MM.1S (cell line): ENCODE data around the gene FXYD7.

ENCODE experiments used
- DNase-seq: peaks from one replicate; pipeline ENCODE4 v3.0.0-alpha.2; 2015
- H2AFZ ChIP-seq: fragments of 300-600 bp; sonication (generic); 2 replicates; pipeline ENCODE4 v1.6.0; 2016; ENCODE audit warnings: antibody characterized with exemption, low read length
- H3F3A ChIP-seq: fragments of 300-600 bp; sonication (generic); 2 replicates; pipeline ENCODE4 v1.6.1; 2016; ENCODE audit warnings: mild to moderate bottlenecking, antibody characterized with exemption, low read length, moderate library complexity, mixed read lengths; ENCODE audit not compliant: insufficient read depth
- H3K27ac ChIP-seq: fragments of 300-600 bp; sonication (generic); 2 replicates; pipeline ENCODE4 v1.5.1; 2016; ENCODE audit warnings: mild to moderate bottlenecking, low read length
- H3K27me3 ChIP-seq: fragments of 300-600 bp; sonication (generic); replicated peaks from 2 replicates; pipeline ENCODE4 v1.6.0; 2016; ENCODE audit warnings: low read length; ENCODE audit not compliant: insufficient read depth
- H3K36me3 ChIP-seq: fragments of 300-600 bp; sonication (generic); replicated peaks from 2 replicates; pipeline ENCODE4 v1.6.1; 2016; ENCODE audit warnings: mild to moderate bottlenecking, low read length, mixed read lengths; ENCODE audit not compliant: insufficient read depth
- H3K4me1 ChIP-seq: fragments of 300-600 bp; sonication (generic); 2 replicates; pipeline ENCODE4 v1.6.1; 2016; ENCODE audit warnings: low read length, mixed read lengths
- H3K4me2 ChIP-seq: fragments of 300-600 bp; sonication (generic); 2 replicates; pipeline ENCODE4 v1.6.0; 2016; ENCODE audit warnings: low read depth, low read length
- H3K4me3 ChIP-seq: fragments of 300-600 bp; sonication (generic); 2 replicates; pipeline ENCODE4 v1.5.1; 2016; ENCODE audit warnings: low read length, mixed read lengths
- H3K79me2 ChIP-seq: fragments of 300-600 bp; sonication (generic); 2 replicates; pipeline ENCODE4 v1.6.1; 2016; ENCODE audit warnings: mixed run types, low read length, mixed read lengths
- H3K9ac ChIP-seq: fragments of 300-600 bp; sonication (generic); 2 replicates; pipeline ENCODE4 v1.6.1; 2016; ENCODE audit warnings: low read length, mixed read lengths
- H3K9me2 ChIP-seq: fragments of 300-600 bp; sonication (generic); replicated peaks from 2 replicates; pipeline ENCODE4 v1.6.1; 2016; ENCODE audit warnings: mild to moderate bottlenecking, low read length, mixed read lengths; ENCODE audit not compliant: insufficient read depth
- H3K9me3 ChIP-seq: fragments of 300-600 bp; sonication (generic); replicated peaks from 2 replicates; pipeline ENCODE4 v1.6.1; 2016; ENCODE audit warnings: mild to moderate bottlenecking, low read length, mixed read lengths; ENCODE audit not compliant: insufficient read depth
- H4K20me1 ChIP-seq: fragments of 300-600 bp; sonication (generic); 2 replicates; pipeline ENCODE4 v1.6.1; 2016; ENCODE audit warnings: mild to moderate bottlenecking, low read length, moderate library complexity, mixed read lengths; ENCODE audit not compliant: insufficient read depth
- CTCF ChIP-seq: fragments of 300-600 bp; sonication (generic); IDR thresholded peaks from 2 replicates; pipeline ENCODE4 v1.5.1; 2016; ENCODE audit warnings: antibody characterized with exemption, low read length, mixed read lengths
- EZH2 ChIP-seq: fragments of 300-600 bp; sonication (generic); optimal IDR thresholded peaks from 2 replicates; pipeline ENCODE3; 2017; ENCODE audit warnings: low read depth, mild to moderate bottlenecking, antibody characterized with exemption, low read length, mixed read lengths
- EZH2phosphoT487 ChIP-seq: fragments of 300-600 bp; sonication (generic); IDR thresholded peaks from 2 replicates; pipeline ENCODE4 v1.6.1; 2018; ENCODE audit warnings: antibody characterized with exemption, low read length

FXYD7 gene

GRCh38 chr19:35142606-35143230 is 337 bp upstream of the FXYD7 start:
- H3F3A ChIP-seq: peaks cover 8% of the 10 kb centered on the region; the same call in 1 of the 2 replicates
- H2AFZ ChIP-seq: 0 out of 2 replicates have a peak overlapping the region, but pooled peaks have one; percentile 42
- no peaks in the 10 kb centered on the region for H3K36me3 ChIP-seq
- peak; percentile 47 for DNase-seq
- peaks cover 15% of the 10 kb centered on the region for H3K4me1 ChIP-seq
- no peaks in the 10 kb centered on the region for H4K20me1 ChIP-seq
- peak overlapping the region; percentile 39; the same call in 1 of the 2 replicates for H3K4me3 ChIP-seq
- H3K9me3 ChIP-seq: no peaks in the 10 kb centered on the region
- H3K27me3 ChIP-seq: peaks cover 45% of the 10 kb centered on the region
- no peak overlapping the region for H3K27ac ChIP-seq
- H3K4me2 ChIP-seq: peak overlapping the region; percentile 100; the same call in 1 of the 2 replicates
- TF ChIP-seq EZH2: no peak
- TF ChIP-seq CTCF: peak; percentile 33; the same call in 1 of the 2 replicates
- peak overlapping the region; percentile 8; the same call in 1 of the 2 replicates for H3K9ac ChIP-seq
- no peaks in the 10 kb centered on the region for H3K79me2 ChIP-seq
- H3K9me2 ChIP-seq: no peaks in the 10 kb centered on the region

GRCh38 chr19:35143818-35144217 is 763 bp downstream of the FXYD7 start:
- no peak overlapping the region for H3K4me2 ChIP-seq
- H3K79me2 ChIP-seq: no peaks in the 10 kb centered on the region
- no peaks in the 10 kb centered on the region for H4K20me1 ChIP-seq
- DNase-seq: no peak
- H2AFZ ChIP-seq: no peak overlapping the region
- H3K27ac ChIP-seq: no peak overlapping the region
- TF ChIP-seq CTCF (no peak), EZH2phosphoT487 (no peak), EZH2 (no peak)
- H3K27me3 ChIP-seq: peaks cover 38% of the 10 kb centered on the region
- H3F3A ChIP-seq: peaks cover 8% of the 10 kb centered on the region; the same call in 1 of the 2 replicates
- H3K9me3 ChIP-seq: no peaks in the 10 kb centered on the region
- peaks cover 15% of the 10 kb centered on the region for H3K4me1 ChIP-seq
- H3K36me3 ChIP-seq: no peaks in the 10 kb centered on the region
- H3K9me2 ChIP-seq: no peaks in the 10 kb centered on the region
- H3K9ac ChIP-seq: no peak overlapping the region
- H3K4me3 ChIP-seq: no peak overlapping the region

DNA sequence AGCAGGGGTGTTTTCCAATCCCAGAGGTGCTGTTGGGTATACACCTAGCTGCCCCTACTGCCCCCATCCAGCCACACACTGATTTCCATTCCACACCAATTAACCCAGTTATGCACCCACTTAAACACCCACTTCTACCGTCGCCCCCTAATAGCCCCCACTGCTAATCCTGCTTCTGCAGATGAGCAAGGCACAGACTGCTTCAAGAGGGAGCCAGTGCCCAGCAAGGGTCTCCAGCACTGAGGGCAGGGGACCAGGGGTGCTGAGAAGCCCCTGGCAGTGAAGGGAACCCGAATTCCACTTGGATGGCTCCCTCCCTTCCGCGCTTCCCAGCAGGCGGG is 1.2 kb downstream of the FXYD7 start:
- no peak overlapping the region for H2AFZ ChIP-seq

More for the DNA sequence above, 1.2 kb downstream of the FXYD7 start:
- no peaks in the 10 kb centered on the region for H3K36me3 ChIP-seq
- peaks cover 8% of the 10 kb centered on the region; the same call in 1 of the 2 replicates for H3F3A ChIP-seq
- no peak for TF ChIP-seq EZH2phosphoT487
- no peak for TF ChIP-seq CTCF
- no peak for TF ChIP-seq EZH2
- H4K20me1 ChIP-seq: no peaks in the 10 kb centered on the region
- no peaks in the 10 kb centered on the region for H3K9me2 ChIP-seq
- no peak overlapping the region for H3K4me3 ChIP-seq
- peaks cover 38% of the 10 kb centered on the region for H3K27me3 ChIP-seq
- H3K4me2 ChIP-seq: no peak overlapping the region
- DNase-seq: no peak
- H3K27ac ChIP-seq: no peak overlapping the region
- H3K4me1 ChIP-seq: peaks cover 15% of the 10 kb centered on the region
- H3K9ac ChIP-seq: no peak overlapping the region
- no peaks in the 10 kb centered on the region for H3K9me3 ChIP-seq
- H3K79me2 ChIP-seq: no peaks in the 10 kb centered on the region
